A549 (cell line): ENCODE data around the gene ZBTB38. TPM values are rescaled to one million over a fixed set of nuclear protein-coding genes. Genes with fewer than 3 reads are reported as not detected.

ENCODE experiments used
- ATAC-seq, 2 experiments: fragments of 200-7000 bp in 1 of 2; fragments of >200 bp in 1 of 2; cut with Nextera tagmentation in 1 of 2; cut with Tn5 transposase in 1 of 2; 3 replicates each; pipeline versions ENCODE4 v1.8.0 to v1.9.1; 2018 to 2020; ENCODE audit warnings: mild to moderate bottlenecking in 1 of 2, moderate library complexity in 1 of 2
- CTCF ChIA-PET: fragments of 300-600 bp; sonication (Branson Sonifier 250); formaldehyde crosslinking; extraction: SDS; loops from one replicate; lab custom pipeline; 2021; ENCODE audit warnings: antibody characterized with exemption, inconsistent platforms; lab: Yijun Ruan, JAX
- POLR2A ChIA-PET: fragments of 350-600 bp; formaldehyde crosslinking; extraction: SDS; loops from one replicate; lab custom pipeline; 2021; ENCODE audit warnings: antibody characterized with exemption, inconsistent platforms; lab: Yijun Ruan, JAX
- DNase-seq, 2 experiments: peaks; one replicate each; pipeline versions ENCODE4 v3.0.0 to v3.0.0-alpha.2; 2011 to 2016; ENCODE audit warnings: low read depth in 1 of 2, low spot score in 1 of 2
- FAIRE-seq: peaks from 2 replicates; lab custom pipeline; 2011; peaks lifted over from hg19 to GRCh38; lab: Jason Lieb, UNC
- H3K27ac ChIP-seq, 2 experiments: fragments of >200 bp; sonication (Bioruptor Twin); formaldehyde crosslinking; 3 replicates each; pipeline ENCODE4 v1.5.1; 2016 to 2017
- H3K4me1 ChIP-seq: fragments of >200 bp; sonication (Bioruptor Twin); formaldehyde crosslinking; 3 replicates; pipeline ENCODE4 v1.6.1; 2016
- H3K4me2 ChIP-seq: fragments of >200 bp; sonication (Bioruptor Twin); formaldehyde crosslinking; 3 replicates; pipeline ENCODE4 v1.6.1; 2016
- H3K4me3 ChIP-seq: fragments of >200 bp; sonication (Bioruptor Twin); formaldehyde crosslinking; 3 replicates; pipeline ENCODE4 v1.5.1; 2016
- H3K9me3 ChIP-seq: fragments of >200 bp; sonication (Bioruptor Twin); formaldehyde crosslinking; 3 replicates; pipeline ENCODE4 v1.6.1; 2016
- BHLHE40 ChIP-seq: IDR thresholded peaks from 2 replicates; pipeline ENCODE4 v1.6.1; 2012; ENCODE audit warnings: low read depth, low read length, inconsistent platforms
- CEBPB ChIP-seq, 2 experiments: fragments of >200 bp in 1 of 2; sonication (Bioruptor Twin) in 1 of 2; formaldehyde crosslinking in 1 of 2; IDR thresholded peaks; 2 replicates each; pipeline ENCODE4 v1.6.1; 2012 to 2016
- CHD4 ChIP-seq: fragments of 200-600 bp; sonication (generic); IDR thresholded peaks from 2 replicates; pipeline ENCODE4 v1.6.1; 2016; ENCODE audit warnings: antibody characterized with exemption, mild to moderate bottlenecking, borderline replicate concordance
- EHF ChIP-seq: fragments of 250-450 bp; sonication (Bioruptor Pico); IDR thresholded peaks from 2 replicates; pipeline ENCODE4 v1.5.0; 2020; ENCODE audit warnings: mild to moderate bottlenecking
- ELK1 ChIP-seq: fragments of 150-350 bp; IDR thresholded peaks from 2 replicates; pipeline ENCODE4 v1.6.1; 2014; ENCODE audit warnings: low read depth, mild to moderate bottlenecking, low read length
- FOSB ChIP-seq: fragments of 250-450 bp; sonication (Bioruptor Pico); IDR thresholded peaks from 2 replicates; pipeline ENCODE4 v1.5.0; 2020; ENCODE audit warnings: mild to moderate bottlenecking, moderate library complexity
- FOXS1 ChIP-seq: fragments of 250-450 bp; sonication (Bioruptor Pico); IDR thresholded peaks from 2 replicates; pipeline ENCODE4 v1.5.0; 2020; ENCODE audit warnings: mild to moderate bottlenecking, moderate library complexity
- GATA3 ChIP-seq: IDR thresholded peaks from 2 replicates; pipeline ENCODE4 v1.6.1; 2012; ENCODE audit warnings: borderline replicate concordance
- HDAC2 ChIP-seq: fragments of 200-600 bp; sonication (generic); IDR thresholded peaks from 2 replicates; pipeline ENCODE4 v1.6.1; 2016
- HEYL ChIP-seq: fragments of 250-450 bp; sonication (Bioruptor Pico); IDR thresholded peaks from 2 replicates; pipeline ENCODE4 v1.8.0; 2021; ENCODE audit warnings: mild to moderate bottlenecking, moderate library complexity
- HOXB13 ChIP-seq: fragments of 250-450 bp; sonication (Bioruptor Pico); IDR thresholded peaks from 2 replicates; pipeline ENCODE4 v1.5.0; 2020; ENCODE audit warnings: low read depth, mild to moderate bottlenecking, moderate library complexity
- HOXB5 ChIP-seq: fragments of 250-450 bp; sonication (Bioruptor Pico); IDR thresholded peaks from 2 replicates; pipeline ENCODE4 v1.5.0; 2020; ENCODE audit warnings: mild to moderate bottlenecking, moderate library complexity
- JUN ChIP-seq, 2 experiments: fragments of >200 bp; sonication (Bioruptor Twin); formaldehyde crosslinking; IDR thresholded peaks; 2 replicates in 1 of 2; 3 replicates in 1 of 2; pipeline ENCODE4 v1.6.1; 2016 to 2017
- JUNB ChIP-seq: fragments of >200 bp; sonication (Bioruptor Twin); formaldehyde crosslinking; IDR thresholded peaks from 2 replicates; pipeline ENCODE4 v1.6.1; 2016
- MAFK ChIP-seq: fragments of 450-650 bp; IDR thresholded peaks from 2 replicates; pipeline ENCODE4 v1.6.1; 2014; ENCODE audit not compliant: partially characterized antibody
- MAX ChIP-seq: IDR thresholded peaks from 2 replicates; pipeline ENCODE4 v1.6.1; 2012
- NR3C1 ChIP-seq: fragments of >200 bp; sonication (Bioruptor Twin); formaldehyde crosslinking; IDR thresholded peaks from 3 replicates; pipeline ENCODE4 v1.6.1; 2017
- PBX3 ChIP-seq: IDR thresholded peaks from 2 replicates; pipeline ENCODE4 v1.6.1; 2012
- POLR2A ChIP-seq: IDR thresholded peaks from 2 replicates; pipeline ENCODE4 v1.6.1; 2012; ENCODE audit warnings: mild to moderate bottlenecking, low read length
- RCOR1 ChIP-seq: fragments of 150-350 bp; IDR thresholded peaks from 2 replicates; pipeline ENCODE4 v1.6.1; 2014; ENCODE audit warnings: antibody characterized with exemption, low read length, low read depth
- RNF2 ChIP-seq: fragments of 200-600 bp; sonication (generic); IDR thresholded peaks from 2 replicates; pipeline ENCODE4 v1.6.1; 2016; ENCODE audit warnings: low read depth, mild to moderate bottlenecking, antibody characterized with exemption, moderate library complexity, borderline replicate concordance
- SMC3 ChIP-seq: fragments of >200 bp; sonication (Bioruptor Twin); formaldehyde crosslinking; IDR thresholded peaks from 3 replicates; pipeline ENCODE4 v1.6.1; 2018; ENCODE audit warnings: inconsistent platforms
- TFCP2L1 ChIP-seq: fragments of 250-450 bp; sonication (Bioruptor Pico); IDR thresholded peaks from 2 replicates; pipeline ENCODE4 v1.5.0; 2021; ENCODE audit warnings: mild to moderate bottlenecking
- ZC3H11A ChIP-seq: fragments of 450-650 bp; IDR thresholded peaks from 2 replicates; pipeline ENCODE4 v1.6.1; 2014; ENCODE audit warnings: antibody characterized with exemption, mild to moderate bottlenecking
- ZFP36 ChIP-seq: fragments of 450-650 bp; IDR thresholded peaks from 2 replicates; pipeline ENCODE4 v1.6.1; 2014; ENCODE audit warnings: borderline replicate concordance; ENCODE audit not compliant: partially characterized antibody
- ZNF302 ChIP-seq: fragments of 250-450 bp; sonication (Bioruptor Pico); IDR thresholded peaks from 2 replicates; pipeline ENCODE4 v1.9.0; 2021; ENCODE audit warnings: inconsistent platforms, mild to moderate bottlenecking, moderate library complexity
- ZSCAN20 ChIP-seq: fragments of 250-450 bp; sonication (Bioruptor Pico); IDR thresholded peaks from 2 replicates; pipeline ENCODE4 v1.8.0; 2022; ENCODE audit warnings: mild to moderate bottlenecking, moderate library complexity
- WGBS: methylation state at CpG from one replicate; pipeline ENCODE4 v1.1.6; 2017; ENCODE audit errors: missing lambda C conversion rate; 5-methylcytosine and 5-hydroxymethylcytosine counted together
- polyA plus RNA-seq, 4 experiments: library from polyadenylated mRNA; depleted of rRNA in 3 of 4; stranded (reverse); fragments of >200 nt; fragmentation: RNase III in 1 of 4; extraction: RNeasy Plus Mini Kit Qiagen cat#74134 plus additional on column Dnase treatment in 1 of 4; gene quantifications; 2 replicates in 3 of 4; 3 replicates in 1 of 4; pipeline ENCODE4 v1.2.3, GENCODE V29; 2011 to 2017
- TF ChIP-seq, protein P1 (sequence below): fragments of 250-450 bp; sonication (Bioruptor Pico); IDR thresholded peaks from 2 replicates; pipeline ENCODE4 v1.5.0; 2020; ENCODE audit warnings: low read depth, mild to moderate bottlenecking, moderate library complexity
- TF ChIP-seq, protein P2 (sequence below): fragments of >200 bp; sonication (Bioruptor Twin); formaldehyde crosslinking; IDR thresholded peaks from 3 replicates; pipeline ENCODE4 v1.5.1; 2016
- TF ChIP-seq, protein P3 (sequence below): fragments of 450-650 bp; IDR thresholded peaks from 2 replicates; pipeline ENCODE4 v1.6.1; 2014; ENCODE audit warnings: antibody characterized with exemption

The ZBTB38 gene
- polyA plus RNA-seq, 2 of the 4 experiments (the other 2 are of a cell fraction): 72.0 to 110 TPM

DNA sequence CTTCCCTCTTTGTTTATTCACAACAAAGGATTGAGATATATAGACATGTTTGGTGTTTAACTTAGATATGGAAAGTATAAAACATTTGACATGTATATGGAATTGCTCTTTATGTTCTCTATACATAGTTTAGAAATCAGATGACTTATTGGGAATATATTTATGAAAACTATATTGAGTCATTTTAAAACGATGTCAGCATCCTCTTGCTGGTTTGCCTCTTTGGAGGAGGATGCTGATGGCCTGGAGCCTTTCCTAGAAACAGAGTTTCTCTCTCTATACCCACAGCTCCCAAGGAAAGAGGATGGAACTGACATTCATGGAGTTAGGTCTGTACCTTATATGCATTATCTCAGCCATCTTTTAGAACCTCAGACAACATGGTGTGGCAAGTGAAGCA is 40.3 kb downstream of the ZBTB38 start:
- FAIRE-seq (no peak), ATAC-seq (no peak), DNase-seq (no peak)
- Histone ChIP-seq H3K27ac (peak overlapping the region; percentile 99 to 100), H3K4me1 (peaks cover 99% of the 10 kb centered on the region), H3K9me3 (no peaks in the 10 kb centered on the region), H3K4me3 (no peak overlapping the region), H3K4me2 (peak overlapping the region; percentile 86)
- ChIA-PET POLR2A (no interaction called here), CTCF (interaction anchor here (0.9 kb wide), 1 partner anchor 97 kb away, joined by 3 read pairs; no protein-coding TSS in a partner anchor)
- WGBS: 33% methylated on average over 1 of the region's 1 CpG
- TF ChIP-seq JUN (IDR thresholded peaks at IDR 0.05): no peak
- no peak for TF ChIP-seq CHD4
- TF ChIP-seq FOSB (CRISPR knock-in tag): no peak
- TF ChIP-seq, protein P1, sequence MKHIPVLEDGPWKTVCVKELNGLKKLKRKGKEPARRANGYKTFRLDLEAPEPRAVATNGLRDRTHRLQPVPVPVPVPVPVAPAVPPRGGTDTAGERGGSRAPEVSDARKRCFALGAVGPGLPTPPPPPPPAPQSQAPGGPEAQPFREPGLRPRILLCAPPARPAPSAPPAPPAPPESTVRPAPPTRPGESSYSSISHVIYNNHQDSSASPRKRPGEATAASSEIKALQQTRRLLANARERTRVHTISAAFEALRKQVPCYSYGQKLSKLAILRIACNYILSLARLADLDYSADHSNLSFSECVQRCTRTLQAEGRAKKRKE (CRISPR knock-in tag): 0 out of 2 replicates have a peak, but pooled peaks have one; percentile 24
- TF ChIP-seq FOXS1: no peak
- TF ChIP-seq BHLHE40: no peak

GRCh38 chr3:141409940-141410241 is 41.6 kb downstream of the ZBTB38 start:
- Histone ChIP-seq H3K4me1 (peaks cover 100% of the 10 kb centered on the region), H3K9me3 (no peaks in the 10 kb centered on the region), H3K27ac (peak overlapping the region; percentile 99 to 100), H3K4me3 (no peak overlapping the region), H3K4me2 (peak overlapping the region; percentile 86)
- no peak for FAIRE-seq
- ChIA-PET POLR2A (no interaction called here), CTCF (interaction anchor here (0.6 to 1.9 kb wide), 6 partner anchors 12 to 98 kb away, joined by 3 to 8 read pairs (median 4); no protein-coding TSS in a partner anchor)
- TF ChIP-seq SMC3 (no peak), NR3C1 (no peak), HEYL (CRISPR knock-in tag) (no peak), GATA3 (no peak), JUNB (no peak), ZFP36 (no peak), RCOR1 (no peak), MAX (no peak), FOSB (CRISPR knock-in tag) (no peak), ZNF302 (no peak), EHF (CRISPR knock-in tag) (no peak), CEBPB (IDR thresholded peaks at IDR 0.05) (peak in 1 of 2 experiments; percentile 26; a peak in 1 of 4 replicates), ZSCAN20 (CRISPR knock-in tag) (peak; percentile 7; the same call in 1 of the 2 replicates), HOXB13 (CRISPR knock-in tag) (peak; percentile 61), JUN (IDR thresholded peaks at IDR 0.05) (no peak; a peak in 1 of 5 replicates), HDAC2 (no peak), POLR2A (no peak), BHLHE40 (no peak), PBX3 (no peak), ELK1 (no peak), TFCP2L1 (CRISPR knock-in tag) (no peak), ZC3H11A (no peak), HOXB5 (CRISPR knock-in tag) (no peak), RNF2 (no peak), MAFK (peak; percentile 21)
- TF ChIP-seq, protein P2, sequence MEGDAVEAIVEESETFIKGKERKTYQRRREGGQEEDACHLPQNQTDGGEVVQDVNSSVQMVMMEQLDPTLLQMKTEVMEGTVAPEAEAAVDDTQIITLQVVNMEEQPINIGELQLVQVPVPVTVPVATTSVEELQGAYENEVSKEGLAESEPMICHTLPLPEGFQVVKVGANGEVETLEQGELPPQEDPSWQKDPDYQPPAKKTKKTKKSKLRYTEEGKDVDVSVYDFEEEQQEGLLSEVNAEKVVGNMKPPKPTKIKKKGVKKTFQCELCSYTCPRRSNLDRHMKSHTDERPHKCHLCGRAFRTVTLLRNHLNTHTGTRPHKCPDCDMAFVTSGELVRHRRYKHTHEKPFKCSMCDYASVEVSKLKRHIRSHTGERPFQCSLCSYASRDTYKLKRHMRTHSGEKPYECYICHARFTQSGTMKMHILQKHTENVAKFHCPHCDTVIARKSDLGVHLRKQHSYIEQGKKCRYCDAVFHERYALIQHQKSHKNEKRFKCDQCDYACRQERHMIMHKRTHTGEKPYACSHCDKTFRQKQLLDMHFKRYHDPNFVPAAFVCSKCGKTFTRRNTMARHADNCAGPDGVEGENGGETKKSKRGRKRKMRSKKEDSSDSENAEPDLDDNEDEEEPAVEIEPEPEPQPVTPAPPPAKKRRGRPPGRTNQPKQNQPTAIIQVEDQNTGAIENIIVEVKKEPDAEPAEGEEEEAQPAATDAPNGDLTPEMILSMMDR: no peak
- TF ChIP-seq, protein P3, sequence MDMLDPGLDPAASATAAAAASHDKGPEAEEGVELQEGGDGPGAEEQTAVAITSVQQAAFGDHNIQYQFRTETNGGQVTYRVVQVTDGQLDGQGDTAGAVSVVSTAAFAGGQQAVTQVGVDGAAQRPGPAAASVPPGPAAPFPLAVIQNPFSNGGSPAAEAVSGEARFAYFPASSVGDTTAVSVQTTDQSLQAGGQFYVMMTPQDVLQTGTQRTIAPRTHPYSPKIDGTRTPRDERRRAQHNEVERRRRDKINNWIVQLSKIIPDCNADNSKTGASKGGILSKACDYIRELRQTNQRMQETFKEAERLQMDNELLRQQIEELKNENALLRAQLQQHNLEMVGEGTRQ: no peak
- 27% methylated on average over 3 of the region's 3 CpGs for WGBS
- no peak for DNase-seq
- ATAC-seq: no peak
